Measurements from ENCODE around the gene RPL9. TPM values are rescaled to one million over a fixed set of nuclear protein-coding genes. Genes with fewer than 3 reads are reported as not detected.
A peak's percentile ranks its signal among the peaks of the same experiment; 100 is the strongest.

RPL9 gene
- total and polyA plus RNA-seq, 2 of the 13 experiments (the other 11 are each of a cell fraction or from before 2014, with no cell fraction given) = 993 to 2,148 TPM

- TF ChIP-seq UBTF (CRISPR knock-in tag; IDR thresholded peaks at IDR 0.05) = peak; percentile 27; the same call in 1 of the 2 replicates
- peak; percentile 50; the same call in 1 of the 2 replicates for TF ChIP-seq RCOR2 (CRISPR knock-in tag; IDR thresholded peaks at IDR 0.05)
- TF ChIP-seq TBX2 (CRISPR knock-in tag; IDR thresholded peaks at IDR 0.05; ENCODE audit: borderline replicate concordance) = peak; percentile 57; the same call in 1 of the 2 replicates
- no peak for TF ChIP-seq BRCA1 (CRISPR knock-in tag; IDR thresholded peaks at IDR 0.05)
- peak; percentile 41; the same call in 1 of the 2 replicates for TF ChIP-seq HMG20A (CRISPR knock-in tag; IDR thresholded peaks at IDR 0.05; ENCODE audit: borderline replicate concordance)
- TF ChIP-seq NFIB (CRISPR knock-in tag; IDR thresholded peaks at IDR 0.05; ENCODE audit: borderline replicate concordance) = no peak
- TF ChIP-seq ZBTB43 (CRISPR knock-in tag; conservative IDR thresholded peaks at IDR 0.05) = peak; percentile 41; the same call in 1 of the 2 replicates
- TF ChIP-seq HNF4G (IDR thresholded peaks at IDR 0.05; ENCODE audit: borderline replicate concordance, low read depth, low read length) = peak; percentile 28; the same call in 1 of the 2 replicates
- no peak for TF ChIP-seq HNF4G (CRISPR knock-in tag; IDR thresholded peaks at IDR 0.05; ENCODE audit: borderline replicate concordance, low read depth)
- TF ChIP-seq TEAD3 (CRISPR knock-in tag; optimal IDR thresholded peaks at IDR 0.05; ENCODE audit: borderline replicate concordance) = peak; percentile 72
- TF ChIP-seq KDM4B (CRISPR knock-in tag; IDR thresholded peaks at IDR 0.05) = 0 out of 2 replicates have a peak, but pooled peaks have one; percentile 35
- TF ChIP-seq ZNF788 (CRISPR knock-in tag; IDR thresholded peaks at IDR 0.05; ENCODE audit: borderline replicate concordance) = no peak; the same call in 1 of the 2 replicates
- TF ChIP-seq REST (IDR thresholded peaks at IDR 0.05; ENCODE audit: borderline replicate concordance in 1 of 2, low read depth in 1 of 2, low read length in 2 of 2) = peak in 1 of 2 experiments; percentile 84; a peak in 2 of 4 replicates
- no peak for TF ChIP-seq SIX4 (CRISPR knock-in tag; IDR thresholded peaks at IDR 0.05)
- peak; percentile 54; the same call in 1 of the 2 replicates for TF ChIP-seq MIER2 (CRISPR knock-in tag; IDR thresholded peaks at IDR 0.05)
- TF ChIP-seq ZFP90 (CRISPR knock-in tag; IDR thresholded peaks at IDR 0.05; ENCODE audit: borderline replicate concordance) = peak; percentile 24; the same call in 1 of the 2 replicates
- peak; percentile 65; the same call in 1 of the 2 replicates for TF ChIP-seq RXRB (CRISPR knock-in tag; IDR thresholded peaks at IDR 0.05; ENCODE audit: borderline replicate concordance)
- TF ChIP-seq SNAPC5 (CRISPR knock-in tag; IDR thresholded peaks at IDR 0.05; ENCODE audit: borderline replicate concordance) = 0 out of 2 replicates have a peak, but pooled peaks have one; percentile 33
- peak; percentile 43 for TF ChIP-seq CREB1 (IDR thresholded peaks at IDR 0.05)
- TF ChIP-seq CREB1 (CRISPR knock-in tag; IDR thresholded peaks at IDR 0.05) = peak; percentile 76
Measured at GRCh38 chr4:39406763-39407583, 51.7 kb downstream of the RPL9 start, which contains the start of gene KLB (continued).

Data from HepG2 (cell line).